HEK293 (cell line): Measurements from ENCODE around the gene ARSB.

Source experiments
- CTCF ChIA-PET: fragments of 350-600 bp; formaldehyde crosslinking; extraction: SDS; loops from one replicate; lab custom pipeline; 2021; ENCODE audit warnings: antibody characterized with exemption; lab: Yijun Ruan, JAX
- POLR2A ChIA-PET: fragments of 300-600 bp; formaldehyde crosslinking; extraction: SDS; loops from one replicate; lab custom pipeline; 2020; ENCODE audit warnings: antibody characterized with exemption, inconsistent platforms; lab: Yijun Ruan, JAX
- H3K27ac ChIP-seq: fragments of 200-500 bp; sonication (Bioruptor generic); 2 replicates; pipeline ENCODE4 v1.5.1; 2014; ENCODE audit warnings: low read depth, low read length, control low read depth, inconsistent platforms; ENCODE audit errors: extremely low read depth
- H3K36me3 ChIP-seq, 2 experiments: fragments of 200-500 bp in 1 of 2; sonication (Bioruptor generic) in 1 of 2; 1 replicate in 1 of 2; 2 replicates in 1 of 2; pipeline ENCODE4 v1.5.1; 2014 to 2017; ENCODE audit warnings: inconsistent platforms in 2 of 2, low read length in 2 of 2; ENCODE audit not compliant: control insufficient read depth in 2 of 2, insufficient read depth in 1 of 2
- H3K4me1 ChIP-seq: fragments of 200-500 bp; sonication (Bioruptor generic); 2 replicates; pipeline ENCODE4 v1.5.1; 2014; ENCODE audit warnings: mild to moderate bottlenecking, low read length, inconsistent platforms; ENCODE audit not compliant: control insufficient read depth, insufficient read depth
- H3K4me3 ChIP-seq: 2 replicates; pipeline ENCODE4 v1.5.1; 2011; ENCODE audit warnings: low read depth, mild to moderate bottlenecking, control low read depth, low read length, moderate library complexity
- H3K9me3 ChIP-seq: fragments of 200-500 bp; sonication (Bioruptor generic); 2 replicates; pipeline ENCODE4 v1.5.1; 2014; ENCODE audit warnings: low read depth, low read length, inconsistent platforms; ENCODE audit not compliant: control insufficient read depth, insufficient read depth
- ELK4 ChIP-seq: IDR thresholded peaks from 2 replicates; pipeline ENCODE4 v1.6.1; 2011; ENCODE audit warnings: mild to moderate bottlenecking, low read depth, low read length, borderline replicate concordance
- IKZF3 ChIP-seq: fragments of 450-650 bp; IDR thresholded peaks from 2 replicates; pipeline ENCODE4 v1.5.0; 2018; ENCODE audit warnings: missing biosample characterization, mild to moderate bottlenecking, missing genetic modification characterization, moderate library complexity
- KLF8 ChIP-seq: fragments of 450-650 bp; formaldehyde crosslinking; IDR thresholded peaks from 2 replicates; pipeline ENCODE4 v1.5.1; 2016; ENCODE audit warnings: missing biosample characterization, missing genetic modification characterization
- PRDM1 ChIP-seq: fragments of 450-650 bp; formaldehyde crosslinking; IDR thresholded peaks from 2 replicates; pipeline ENCODE4; 2016; ENCODE audit warnings: missing biosample characterization, missing genetic modification characterization
- PRDM10 ChIP-seq: fragments of 450-650 bp; formaldehyde crosslinking; IDR thresholded peaks from 2 replicates; pipeline ENCODE4 v1.5.1; 2016; ENCODE audit warnings: missing biosample characterization, missing genetic modification characterization
- RBAK ChIP-seq: fragments of 450-650 bp; formaldehyde crosslinking; IDR thresholded peaks from 2 replicates; pipeline ENCODE4 v1.5.1; 2016; ENCODE audit warnings: missing biosample characterization, missing genetic modification characterization
- SCRT1 ChIP-seq: fragments of 450-650 bp; formaldehyde crosslinking; IDR thresholded peaks from 2 replicates; pipeline ENCODE4 v1.5.1; 2016; ENCODE audit warnings: missing biosample characterization, missing genetic modification characterization, borderline replicate concordance
- SP2 ChIP-seq: fragments of 450-650 bp; formaldehyde crosslinking; IDR thresholded peaks from 2 replicates; pipeline ENCODE4 v1.5.1; 2016; ENCODE audit warnings: missing biosample characterization, missing genetic modification characterization
- YY2 ChIP-seq: fragments of 450-650 bp; formaldehyde crosslinking; IDR thresholded peaks from 2 replicates; pipeline ENCODE4 v1.5.1; 2016; ENCODE audit warnings: missing biosample characterization, missing genetic modification characterization
- ZNF16 ChIP-seq: fragments of 450-650 bp; formaldehyde crosslinking; IDR thresholded peaks from 2 replicates; pipeline ENCODE4 v1.5.1; 2016; ENCODE audit warnings: low read depth, missing biosample characterization, missing genetic modification characterization
- ZNF2 ChIP-seq: fragments of 450-650 bp; formaldehyde crosslinking; IDR thresholded peaks from 2 replicates; pipeline ENCODE4 v1.5.1; 2016; ENCODE audit warnings: missing biosample characterization, missing genetic modification characterization
- ZNF350 ChIP-seq: fragments of 450-650 bp; formaldehyde crosslinking; IDR thresholded peaks from 2 replicates; pipeline ENCODE4 v1.5.0; 2017; ENCODE audit warnings: missing biosample characterization, mild to moderate bottlenecking, missing genetic modification characterization
- ZNF416 ChIP-seq: fragments of 450-650 bp; formaldehyde crosslinking; IDR thresholded peaks from 2 replicates; pipeline ENCODE4 v1.5.1; 2016; ENCODE audit warnings: missing biosample characterization, missing genetic modification characterization
- ZNF501 ChIP-seq: fragments of 450-650 bp; formaldehyde crosslinking; IDR thresholded peaks from 2 replicates; pipeline ENCODE4 v1.5.1; 2016; ENCODE audit warnings: missing biosample characterization, missing genetic modification characterization
- ZNF600 ChIP-seq: fragments of 450-650 bp; formaldehyde crosslinking; IDR thresholded peaks from 2 replicates; pipeline ENCODE4 v1.5.1; 2016; ENCODE audit warnings: missing biosample characterization, missing genetic modification characterization
- ZNF658 ChIP-seq: fragments of 450-650 bp; formaldehyde crosslinking; IDR thresholded peaks from 2 replicates; pipeline ENCODE4; 2016; ENCODE audit warnings: missing biosample characterization, missing genetic modification characterization
- ZNF785 ChIP-seq: fragments of 450-650 bp; formaldehyde crosslinking; IDR thresholded peaks from 2 replicates; pipeline ENCODE4 v1.5.1; 2016; ENCODE audit warnings: missing biosample characterization, missing genetic modification characterization
- ZSCAN4 ChIP-seq: fragments of 450-650 bp; formaldehyde crosslinking; IDR thresholded peaks from 2 replicates; pipeline ENCODE4 v1.5.1; 2017; ENCODE audit warnings: missing biosample characterization, missing genetic modification characterization
- TF ChIP-seq, protein P1 (sequence below): fragments of 450-650 bp; formaldehyde crosslinking; IDR thresholded peaks from 2 replicates; pipeline ENCODE4 v1.5.1; 2016; ENCODE audit warnings: missing biosample characterization, missing genetic modification characterization
- TF ChIP-seq, protein P2 (sequence below): fragments of 450-650 bp; formaldehyde crosslinking; optimal IDR thresholded peaks from 2 replicates; pipeline ENCODE3; 2016; ENCODE audit warnings: missing biosample characterization, mild to moderate bottlenecking, missing genetic modification characterization
- TF ChIP-seq, protein P3 (sequence below): fragments of 450-650 bp; formaldehyde crosslinking; IDR thresholded peaks from 2 replicates; pipeline ENCODE4 v1.5.1; 2017; ENCODE audit warnings: missing biosample characterization, missing genetic modification characterization
- TF ChIP-seq, protein P4 (sequence below): fragments of 450-650 bp; formaldehyde crosslinking; IDR thresholded peaks from 2 replicates; pipeline ENCODE4 v1.5.1; 2017; ENCODE audit warnings: missing biosample characterization, missing genetic modification characterization

Gene ARSB

GRCh38 chr5:78984439-78985115, 533 bp downstream of the ARSB start (continued):
- TF ChIP-seq PRDM10, result peak; percentile 93
- TF ChIP-seq, protein P1, sequence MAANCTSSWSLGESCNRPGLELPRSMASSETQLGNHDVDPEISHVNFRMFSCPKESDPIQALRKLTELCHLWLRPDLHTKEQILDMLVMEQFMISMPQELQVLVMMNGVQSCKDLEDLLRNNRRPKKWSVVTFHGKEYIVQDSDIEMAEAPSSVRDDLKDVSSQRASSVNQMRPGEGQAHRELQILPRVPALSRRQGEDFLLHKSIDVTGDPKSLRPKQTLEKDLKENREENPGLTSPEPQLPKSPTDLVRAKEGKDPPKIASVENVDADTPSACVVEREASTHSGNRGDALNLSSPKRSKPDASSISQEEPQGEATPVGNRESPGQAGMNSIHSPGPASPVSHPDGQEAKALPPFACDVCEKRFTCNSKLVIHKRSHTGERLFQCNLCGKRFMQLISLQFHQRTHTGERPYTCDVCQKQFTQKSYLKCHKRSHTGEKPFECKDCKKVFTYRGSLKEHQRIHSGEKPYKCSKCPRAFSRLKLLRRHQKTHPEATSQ (tag by site-specific recombination), result 0 out of 2 replicates have a peak, but pooled peaks have one; percentile 41
- peak; percentile 14; the same call in 1 of the 2 replicates for TF ChIP-seq YY2 (tag by site-specific recombination)
- TF ChIP-seq ZNF785 (tag by site-specific recombination), result peak; percentile 39; the same call in 1 of the 2 replicates
- TF ChIP-seq IKZF3 (tag by site-specific recombination), result 0 out of 2 replicates have a peak, but pooled peaks have one; percentile 7
- peak; percentile 60; the same call in 1 of the 2 replicates for TF ChIP-seq KLF8 (tag by site-specific recombination)
- no peak for TF ChIP-seq RBAK (tag by site-specific recombination)
- TF ChIP-seq, protein P2, sequence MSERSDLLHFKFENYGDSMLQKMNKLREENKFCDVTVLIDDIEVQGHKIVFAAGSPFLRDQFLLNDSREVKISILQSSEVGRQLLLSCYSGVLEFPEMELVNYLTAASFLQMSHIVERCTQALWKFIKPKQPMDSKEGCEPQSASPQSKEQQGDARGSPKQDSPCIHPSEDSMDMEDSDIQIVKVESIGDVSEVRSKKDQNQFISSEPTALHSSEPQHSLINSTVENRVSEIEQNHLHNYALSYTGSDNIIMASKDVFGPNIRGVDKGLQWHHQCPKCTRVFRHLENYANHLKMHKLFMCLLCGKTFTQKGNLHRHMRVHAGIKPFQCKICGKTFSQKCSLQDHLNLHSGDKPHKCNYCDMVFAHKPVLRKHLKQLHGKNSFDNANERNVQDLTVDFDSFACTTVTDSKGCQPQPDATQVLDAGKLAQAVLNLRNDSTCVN (tag by site-specific recombination), result peak; percentile 81

GRCh38 chr5:78983601-78984438, 1.3 kb downstream of the ARSB start:
- Histone ChIP-seq H3K4me3 (peak overlapping the region; percentile 81), H3K4me1 (peaks cover 8% of the 10 kb centered on the region), H3K36me3 (no peaks in the 10 kb centered on the region), H3K9me3 (no peaks in the 10 kb centered on the region), H3K27ac (peak overlapping the region; percentile 98)
- ChIA-PET POLR2A (interaction anchor here (0.8 to 2.3 kb wide), 8 partner anchors 9 to 623 kb away, joined by 3 to 5 read pairs (median 3); partner anchors contain the start of gene HOMER1), CTCF (interaction anchor here (1.0 to 2.0 kb wide), 4 partner anchors 9 to 149 kb away, joined by 3 to 11 read pairs (median 8); no protein-coding TSS in a partner anchor)
- TF ChIP-seq ELK4 (no peak), ZNF2 (no peak), ZNF16 (tag by site-specific recombination) (no peak), ZSCAN4 (tag by site-specific recombination) (no peak), ZNF600 (tag by site-specific recombination) (0 out of 2 replicates have a peak, but pooled peaks have one; percentile 23), ZNF501 (tag by site-specific recombination) (peak; percentile 60; the same call in 1 of the 2 replicates), ZNF350 (no peak), PRDM1 (tag by site-specific recombination) (0 out of 2 replicates have a peak, but pooled peaks have one; percentile 34), ZNF416 (no peak), ZNF658 (no peak), SP2 (tag by site-specific recombination) (no peak), SCRT1 (tag by site-specific recombination) (no peak)
- TF ChIP-seq, protein P3, sequence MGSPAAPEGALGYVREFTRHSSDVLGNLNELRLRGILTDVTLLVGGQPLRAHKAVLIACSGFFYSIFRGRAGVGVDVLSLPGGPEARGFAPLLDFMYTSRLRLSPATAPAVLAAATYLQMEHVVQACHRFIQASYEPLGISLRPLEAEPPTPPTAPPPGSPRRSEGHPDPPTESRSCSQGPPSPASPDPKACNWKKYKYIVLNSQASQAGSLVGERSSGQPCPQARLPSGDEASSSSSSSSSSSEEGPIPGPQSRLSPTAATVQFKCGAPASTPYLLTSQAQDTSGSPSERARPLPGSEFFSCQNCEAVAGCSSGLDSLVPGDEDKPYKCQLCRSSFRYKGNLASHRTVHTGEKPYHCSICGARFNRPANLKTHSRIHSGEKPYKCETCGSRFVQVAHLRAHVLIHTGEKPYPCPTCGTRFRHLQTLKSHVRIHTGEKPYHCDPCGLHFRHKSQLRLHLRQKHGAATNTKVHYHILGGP (tag by site-specific recombination), result no peak
- TF ChIP-seq, protein P4, sequence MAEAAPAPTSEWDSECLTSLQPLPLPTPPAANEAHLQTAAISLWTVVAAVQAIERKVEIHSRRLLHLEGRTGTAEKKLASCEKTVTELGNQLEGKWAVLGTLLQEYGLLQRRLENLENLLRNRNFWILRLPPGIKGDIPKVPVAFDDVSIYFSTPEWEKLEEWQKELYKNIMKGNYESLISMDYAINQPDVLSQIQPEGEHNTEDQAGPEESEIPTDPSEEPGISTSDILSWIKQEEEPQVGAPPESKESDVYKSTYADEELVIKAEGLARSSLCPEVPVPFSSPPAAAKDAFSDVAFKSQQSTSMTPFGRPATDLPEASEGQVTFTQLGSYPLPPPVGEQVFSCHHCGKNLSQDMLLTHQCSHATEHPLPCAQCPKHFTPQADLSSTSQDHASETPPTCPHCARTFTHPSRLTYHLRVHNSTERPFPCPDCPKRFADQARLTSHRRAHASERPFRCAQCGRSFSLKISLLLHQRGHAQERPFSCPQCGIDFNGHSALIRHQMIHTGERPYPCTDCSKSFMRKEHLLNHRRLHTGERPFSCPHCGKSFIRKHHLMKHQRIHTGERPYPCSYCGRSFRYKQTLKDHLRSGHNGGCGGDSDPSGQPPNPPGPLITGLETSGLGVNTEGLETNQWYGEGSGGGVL (tag by site-specific recombination), result no peak
